HG03571 (cell line): ENCODE data around the gene CLEC1A.
"Not testable (repeated sequence)": the region's sequence is repeated elsewhere in the genome, so short reads cannot be mapped to it uniquely, and the experiment has no call there.

Experiments
- ATAC-seq: cut with Tn5 transposase; IDR thresholded peaks from one replicate; pipeline ENCODE4 v1.9.1; 2021; ENCODE audit not compliant: unreplicated experiment

The CLEC1A gene

GRCh38 chr12:10052193-10052913 lies 46.4 kb downstream of the CLEC1A start:
- ATAC-seq, result no peak

- ATAC-seq, result no peak
Measured at GRCh38 chr12:10048526-10048925, 50.3 kb downstream of the CLEC1A start.

- ATAC-seq, result no peak
Measured at GRCh38 chr12:10042167-10042566, 56.6 kb downstream of the CLEC1A start.

- ATAC-seq, result no peak
Measured at GRCh38 chr12:10033783-10034545, 64.8 kb downstream of the CLEC1A start.

GRCh38 chr12:10031771-10032175 lies 67.0 kb downstream of the CLEC1A start:
- ATAC-seq, result no peak

- ATAC-seq, result no peak
Measured at GRCh38 chr12:10031321-10031720, 67.5 kb downstream of the CLEC1A start.

- ATAC-seq, result no peak
Measured at GRCh38 chr12:10030446-10030845, 68.3 kb downstream of the CLEC1A start, which contains the start of gene CLEC9A. Gene CLEC9A, plus strand, starts transcription at chr12:10030682. Its CDS starts 22,006 bp downstream, at chr12:10052688.

GRCh38 chr12:10027721-10028120 lies 71.1 kb downstream of the CLEC1A start:
- no peak for ATAC-seq

GRCh38 chr12:10027311-10027710 lies 71.5 kb downstream of the CLEC1A start:
- no peak for ATAC-seq

GRCh38 chr12:10026666-10027065 lies 72.1 kb downstream of the CLEC1A start:
- not testable (repeated sequence) for ATAC-seq

GRCh38 chr12:10025236-10025635 lies 73.5 kb downstream of the CLEC1A start:
- ATAC-seq, result no peak

- ATAC-seq, result no peak
Measured at GRCh38 chr12:10021342-10021741, 77.4 kb downstream of the CLEC1A start.
